Measurements from ENCODE around the gene UNCX.

DNA sequence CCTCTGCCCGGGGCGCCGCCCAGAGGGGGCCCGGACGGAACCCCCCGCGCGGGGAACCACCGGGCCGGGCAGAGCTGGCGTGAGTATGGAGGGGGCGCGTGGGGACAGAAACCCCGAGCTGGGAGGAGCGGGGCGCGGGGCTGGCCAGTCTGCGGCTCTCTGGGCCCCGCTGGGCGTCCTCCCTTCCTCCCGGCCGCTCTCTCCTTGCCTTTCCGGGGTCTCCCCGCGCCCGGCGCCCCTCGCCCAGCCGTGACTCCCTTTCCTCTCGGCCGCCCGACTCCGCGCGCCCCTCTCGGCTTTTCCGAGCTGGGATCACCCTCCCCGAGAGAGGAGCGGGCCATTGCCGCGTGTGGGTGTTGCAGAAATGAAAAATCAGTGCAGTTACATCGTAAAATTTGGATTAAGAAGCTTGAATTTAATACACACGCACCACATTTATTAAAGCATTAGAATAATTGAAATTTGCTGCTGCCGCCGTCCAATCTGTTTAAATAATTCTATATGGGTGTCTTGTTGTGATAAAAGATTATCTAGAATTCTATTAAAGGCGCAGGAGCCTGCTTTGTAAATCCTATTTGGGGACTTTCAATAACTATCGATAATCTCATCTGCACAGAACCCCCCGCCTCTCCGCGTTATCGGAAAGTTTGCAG is 9.1 kb downstream of the UNCX start:
- TF ChIP-seq YY1 (IDR thresholded peaks at IDR 0.05; ENCODE audit: insufficient read depth, insufficient read length) (no peak), SUZ12 (IDR thresholded peaks at IDR 0.05; ENCODE audit: extremely low read depth, insufficient read depth, insufficient read length) (peak; percentile 95), ZNF274 (IDR thresholded peaks at IDR 0.05; ENCODE audit: low read depth, low read length) (no peak)

All from NT2/D1 (cell line).